BJ (cell line): ENCODE measurements around the gene TMEM88. TPM values are rescaled to one million over a fixed set of nuclear protein-coding genes. Genes with fewer than 3 reads are reported as not detected.

Source experiments
- CTCF ChIA-PET: fragments of 350-600 bp; formaldehyde crosslinking; extraction: SDS; loops from one replicate; lab custom pipeline; 2021; ENCODE audit warnings: antibody characterized with exemption, inconsistent platforms; lab: Yijun Ruan, JAX
- POLR2A ChIA-PET: fragments of 300-600 bp; sonication (Branson Sonifier 250); formaldehyde crosslinking; extraction: SDS; loops from one replicate; lab custom pipeline; 2021; ENCODE audit warnings: antibody characterized with exemption; lab: Charles Lee
- DNase-seq: peaks from one replicate; pipeline ENCODE4 v3.0.0-alpha.2; 2011; ENCODE audit warnings: low read depth
- H3K27me3 ChIP-seq: 2 replicates; pipeline ENCODE4 v1.6.0; 2011; ENCODE audit warnings: low read length; ENCODE audit not compliant: control insufficient read depth, insufficient read depth
- H3K36me3 ChIP-seq: 2 replicates; pipeline ENCODE4 v1.5.1; 2011; ENCODE audit warnings: low read length; ENCODE audit not compliant: control insufficient read depth, insufficient read depth
- H3K4me3 ChIP-seq: 2 replicates; pipeline ENCODE4 v1.5.1; 2011; ENCODE audit warnings: low read depth, mild to moderate bottlenecking, control low read depth, low read length
- CTCF ChIP-seq: IDR thresholded peaks from 2 replicates; pipeline ENCODE4 v1.5.1; 2011; ENCODE audit warnings: low read depth, mild to moderate bottlenecking, control low read depth, inconsistent platforms, low read length, moderate library complexity; ENCODE audit not compliant: insufficient read depth
- polyA plus RNA-seq: library from polyadenylated mRNA; depleted of rRNA; stranded (reverse); fragments of >200 nt; gene quantifications from 2 replicates; pipeline ENCODE4 v1.2.3, GENCODE V29; 2011

Gene TMEM88
- polyA plus RNA-seq, 1 experiment: 0.29 TPM

DNA sequence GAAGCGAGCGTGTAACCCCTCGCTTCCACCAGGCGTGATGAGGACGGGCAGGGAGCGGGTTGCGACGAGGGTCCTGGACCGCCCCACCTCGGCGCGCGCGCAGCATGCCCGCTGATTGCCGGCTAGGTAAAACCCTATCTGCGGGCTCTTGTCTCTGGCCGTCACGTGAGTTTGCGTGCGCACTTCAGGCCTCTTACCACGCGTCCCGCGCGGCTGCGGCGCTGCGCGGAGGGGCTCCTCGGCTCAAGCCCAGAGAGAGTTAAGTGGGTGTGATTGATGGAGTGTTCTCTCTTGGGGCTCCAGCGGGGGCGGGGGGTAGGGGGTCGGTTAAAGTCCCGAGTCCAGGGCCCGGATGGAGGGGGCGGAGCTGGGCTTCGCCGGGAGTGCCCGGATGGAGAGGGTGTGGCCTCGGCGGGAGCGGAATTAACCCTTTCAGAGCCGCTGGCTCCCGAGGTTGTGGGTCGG lies 12.9 kb upstream of the TMEM88 start:
- H3K27me3 ChIP-seq: no peaks in the 10 kb centered on the region
- TF ChIP-seq CTCF: no peak
- CTCF ChIA-PET: interaction anchor here (1.0 to 1.7 kb wide), 2 partner anchors 15 to 228 kb away, joined by 3 to 9 read pairs; partner anchors contain the start of gene NAA38
- peaks cover 15% of the 10 kb centered on the region for H3K36me3 ChIP-seq
- POLR2A ChIA-PET: interaction anchor here (0.5 kb wide), 1 partner anchor 14 kb away, joined by 3 read pairs; no protein-coding TSS in a partner anchor
- DNase-seq: no peak
- peak overlapping the region; percentile 68 for H3K4me3 ChIP-seq

GRCh38 chr17:7842380-7843256 lies 12.2 kb upstream of the TMEM88 start:
- no peak for TF ChIP-seq CTCF
- CTCF ChIA-PET: interaction anchor here (0.9 to 1.7 kb wide), 5 partner anchors 7 to 227 kb away, joined by 3 to 9 read pairs (median 4); partner anchors contain the start of gene NAA38
- Histone ChIP-seq H3K36me3 (peaks cover 19% of the 10 kb centered on the region), H3K4me3 (peak overlapping the region; percentile 68), H3K27me3 (no peaks in the 10 kb centered on the region)
- DNase-seq: no peak
- POLR2A ChIA-PET: interaction anchor here (0.5 to 1.0 kb wide), 3 partner anchors 13 to 44 kb away, joined by 3 to 4 read pairs (median 3); partner anchors contain the start of genes CYB5D1 and NAA38

DNA sequence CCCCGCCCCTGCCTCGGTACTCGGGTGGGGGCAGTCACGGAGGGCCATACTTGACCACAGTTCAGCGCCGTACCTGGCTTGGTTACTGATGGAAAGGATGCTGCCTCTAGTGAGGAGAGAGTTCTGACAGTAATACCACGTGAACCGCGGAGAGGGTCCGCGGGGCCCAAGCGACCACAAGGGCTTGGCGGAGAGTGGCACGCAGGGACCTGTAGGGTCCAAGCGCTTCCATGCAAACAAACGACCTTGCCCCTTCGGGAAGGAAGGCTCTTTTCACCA lies 11.7 kb upstream of the TMEM88 start:
- DNase-seq: no peak
- CTCF ChIA-PET: interaction anchor here (0.9 to 1.7 kb wide), 4 partner anchors 8 to 99 kb away, joined by 3 to 9 read pairs (median 4); partner anchors contain the start of gene NAA38
- POLR2A ChIA-PET: interaction anchor here (0.9 to 1.0 kb wide), 2 partner anchors 14 to 43 kb away, joined by 3 to 4 read pairs; partner anchors contain the start of genes CYB5D1 and NAA38
- Histone ChIP-seq H3K27me3 (no peaks in the 10 kb centered on the region), H3K36me3 (peaks cover 22% of the 10 kb centered on the region), H3K4me3 (peak overlapping the region; percentile 68)
- no peak for TF ChIP-seq CTCF

DNA sequence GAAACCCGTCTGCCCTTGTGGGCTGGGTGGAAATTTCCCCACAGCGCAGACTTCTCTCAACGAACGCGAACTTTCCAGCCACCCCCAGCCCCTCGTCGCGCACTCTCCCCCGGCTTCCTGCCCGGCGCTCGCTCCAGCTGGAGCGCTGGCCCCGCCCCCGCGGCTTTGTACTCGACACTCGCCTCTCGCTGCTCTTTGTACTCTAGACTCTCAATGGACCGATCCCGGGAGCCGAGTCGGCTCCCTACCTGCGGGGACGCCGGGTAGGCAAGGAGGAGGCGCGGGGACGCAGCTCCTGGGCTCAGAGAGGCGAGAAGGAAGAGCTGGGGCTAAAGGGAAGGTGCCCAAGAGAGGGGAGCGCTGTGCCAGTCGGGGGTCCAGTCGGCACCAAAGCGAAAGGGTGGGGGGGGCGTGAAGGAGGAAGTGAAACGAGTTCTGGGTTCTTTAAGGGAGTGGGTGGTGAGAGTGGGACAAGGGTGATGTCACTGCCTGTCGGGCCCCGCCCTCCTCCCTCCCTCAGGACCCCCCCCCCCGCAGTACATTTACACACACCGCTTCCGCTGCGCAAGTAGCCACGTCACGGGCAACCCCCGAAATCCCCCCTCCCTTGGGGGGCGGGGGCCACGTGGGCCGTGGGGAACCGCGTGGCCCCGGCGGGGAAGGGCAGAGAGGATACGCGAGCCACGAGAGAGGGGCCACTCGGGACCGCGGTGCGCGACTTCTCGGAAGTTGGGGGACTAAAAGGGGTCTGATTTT lies 11.2 kb upstream of the TMEM88 start:
- no peaks in the 10 kb centered on the region for H3K27me3 ChIP-seq
- DNase-seq: no peak
- TF ChIP-seq CTCF: no peak
- ChIA-PET POLR2A (interaction anchor here (0.9 to 1.0 kb wide), 2 partner anchors 14 to 42 kb away, joined by 3 to 4 read pairs; partner anchors contain the start of genes CYB5D1 and NAA38), CTCF (interaction anchor here (0.9 to 1.1 kb wide), 3 partner anchors 9 to 100 kb away, joined by 3 to 5 read pairs (median 4); no protein-coding TSS in a partner anchor)
- H3K4me3 ChIP-seq: peak overlapping the region; percentile 68
- H3K36me3 ChIP-seq: peaks cover 23% of the 10 kb centered on the region
